Liver (tissue), 10 donors: Measurements from ENCODE around the gene DLX6. TPM values are rescaled to one million over a fixed set of nuclear protein-coding genes. Genes with fewer than 3 reads are reported as not detected.

Source experiments
- DNase-seq: peaks from one replicate; pipeline ENCODE4 v3.0.0-alpha.2; 2017; ENCODE audit warnings: low spot score
- H3K27ac ChIP-seq, 2 donors: one replicate each; pipeline ENCODE4 v1.7.0; 2013; ENCODE audit warnings: inconsistent platforms in 2 of 2, low read length in 2 of 2, control low read depth in 1 of 2, low read depth in 1 of 2, mild to moderate bottlenecking in 1 of 2
- H3K27me3 ChIP-seq, 4 donors: one replicate each; pipeline versions ENCODE4 v1.6.1 to v1.7.0; 2013; ENCODE audit warnings: low read length in 3 of 4, inconsistent platforms in 1 of 4, mild to moderate bottlenecking in 1 of 4, moderate library complexity in 1 of 4; ENCODE audit not compliant: control insufficient read depth in 4 of 4, insufficient read depth in 4 of 4
- H3K36me3 ChIP-seq, 4 donors: one replicate each; pipeline versions ENCODE4 v1.6.1 to v1.7.0; 2013; ENCODE audit warnings: low read length in 3 of 4, mild to moderate bottlenecking in 3 of 4, low read depth in 1 of 4, moderate library complexity in 1 of 4; ENCODE audit not compliant: control insufficient read depth in 4 of 4, insufficient read depth in 3 of 4
- H3K4me1 ChIP-seq, 4 donors: one replicate each; pipeline versions ENCODE4 v1.6.1 to v1.7.0; 2013; ENCODE audit warnings: low read length in 3 of 4, mild to moderate bottlenecking in 3 of 4, moderate library complexity in 1 of 4; ENCODE audit not compliant: control insufficient read depth in 4 of 4, insufficient read depth in 4 of 4
- H3K4me3 ChIP-seq, 3 donors: one replicate each; pipeline versions ENCODE4 v1.6.1 to v1.7.0; 2013; ENCODE audit warnings: low read length in 3 of 3, control low read depth in 1 of 3, low read depth in 1 of 3, mild to moderate bottlenecking in 1 of 3
- H3K9ac ChIP-seq, 2 donors: one replicate each; pipeline ENCODE4 v1.7.0; 2013; ENCODE audit warnings: low read length in 2 of 2, mild to moderate bottlenecking in 2 of 2, moderate library complexity in 2 of 2, control low read depth in 1 of 2, low read depth in 1 of 2
- H3K9me3 ChIP-seq, 4 donors: one replicate each; pipeline versions ENCODE4 v1.6.1 to v1.7.0; 2013; ENCODE audit warnings: low read length in 3 of 4; ENCODE audit not compliant: control insufficient read depth in 4 of 4
- EGR1 ChIP-seq, 2 donors: IDR thresholded peaks; 2 replicates each; pipeline ENCODE4 v1.6.1; 2016 to 2018; ENCODE audit warnings: antibody characterized with exemption in 2 of 2, low read depth in 2 of 2
- HNF4A ChIP-seq, 2 donors: conservative IDR thresholded peaks; 2 replicates each; pipeline ENCODE4 v1.6.1; 2016; ENCODE audit warnings: antibody characterized with exemption in 2 of 2, mild to moderate bottlenecking in 2 of 2
- WGBS: extraction: QIAGEN DNeasy Blood & Tissue Kit; methylation state at CpG from one replicate; pipeline ENCODE4 v1.1.7; 2013; 5-methylcytosine and 5-hydroxymethylcytosine counted together
- polyA plus RNA-seq, 2 donors: library from polyadenylated mRNA; stranded (reverse) in 1 of 2; unstranded in 1 of 2; fragments of 200-250 nt in 1 of 2; fragments of >200 nt in 1 of 2; fragmentation: Nextera tagmentation in 1 of 2; extraction: Ambion mirVana in 1 of 2; gene quantifications; one replicate each; pipeline versions ENCODE4 v1.2.1 to v1.2.3, GENCODE V29; 2013 to 2015
- small RNA-seq: library from RNA; depleted of rRNA; stranded (forward); fragments of <200 nt; gene quantifications from one replicate; pipeline ENCODE3, GENCODE V24; 2014
- total RNA-seq, 2 donors: library from RNA; depleted of rRNA; stranded (reverse); fragments of >200 nt; gene quantifications; one replicate each; pipeline ENCODE4 v1.2.3, GENCODE V29; 2014
- TF ChIP-seq, protein P1 (sequence below): IDR thresholded peaks from 2 replicates; pipeline ENCODE4 v1.6.1; 2016; ENCODE audit warnings: antibody characterized with exemption
- donor health status: healthy.
- donor health status: healthy.
- donor health status: healthy.
- donor health status: healthy.
- donor health status: healthy.

Gene DLX6
- total and polyA plus RNA-seq, 4 donors = not detected

DNA sequence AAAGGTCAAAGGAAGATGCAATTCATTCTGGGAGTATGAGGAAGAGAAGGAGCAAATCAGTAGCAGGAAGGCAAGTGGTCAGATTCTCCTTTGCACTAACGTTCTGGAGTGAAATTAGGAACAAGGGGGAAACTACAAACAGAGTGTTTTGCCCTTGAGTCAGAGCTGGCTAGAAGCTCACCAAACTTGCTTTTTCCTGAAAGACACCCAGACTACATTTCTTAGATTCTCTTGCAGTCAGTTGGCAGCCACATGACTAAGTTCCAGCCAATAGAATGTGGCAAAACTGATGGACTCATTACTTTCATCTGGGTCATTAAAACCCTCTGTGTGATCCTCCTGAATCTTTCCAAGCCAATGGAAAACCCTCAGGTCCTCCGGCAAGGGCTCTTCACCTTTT lies 37.9 kb downstream of the DLX6 start:
- H3K27ac ChIP-seq = no peak overlapping the region
- DNase-seq = no peak
- H3K9ac ChIP-seq = no peak overlapping the region
- 61% methylated on average over 2 of the region's 2 CpGs for WGBS
- no peak for TF ChIP-seq HNF4A (conservative IDR thresholded peaks at IDR 0.05)
- TF ChIP-seq EGR1 (IDR thresholded peaks at IDR 0.05; ENCODE audit: low read depth in 2 of 2) = no peak
- TF ChIP-seq, protein P1, sequence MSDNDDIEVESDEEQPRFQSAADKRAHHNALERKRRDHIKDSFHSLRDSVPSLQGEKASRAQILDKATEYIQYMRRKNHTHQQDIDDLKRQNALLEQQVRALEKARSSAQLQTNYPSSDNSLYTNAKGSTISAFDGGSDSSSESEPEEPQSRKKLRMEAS = no peak
- H3K4me3 ChIP-seq = no peak overlapping the region
- H3K4me1 ChIP-seq = peaks cover 0 to 9% (median 0%) of the 10 kb centered on the region in 4 donors
- H3K36me3 ChIP-seq = no peaks in the 10 kb centered on the region
- peaks cover 0 to 3% (median 0%) of the 10 kb centered on the region in 4 donors for H3K27me3 ChIP-seq
- no peaks in the 10 kb centered on the region for H3K9me3 ChIP-seq

Small RNAs within 50 kb of the gene (small RNA-seq; reads per million reads assigned to genes)
- not detected for gene RF01778
- not detected for gene RF01887
- not detected for gene RF01888

Other genes starting within 250 kb of the DLX6 start
- gene DLX5, start 19.3 kb downstream of the DLX6 start, total RNA-seq = not detected
- gene DLX5, start 19.3 kb downstream of the DLX6 start, polyA plus RNA-seq = not detected
- gene SDHAF3, start 112.1 kb downstream of the DLX6 start, total RNA-seq = 1 to 10 TPM; 8.6 to 9.9 TPM
- 10 to 100 TPM; 11.0 to 34.1 TPM for gene SDHAF3, start 112.1 kb downstream of the DLX6 start, polyA plus RNA-seq